HAP-1 (cell line): ENCODE data around the gene MYH15.

Source experiments
- DNase-seq, 2 experiments: peaks; one replicate each; pipeline ENCODE4 v3.0.0-alpha.2; 2016 to 2020; ENCODE audit warnings: low spot score in 2 of 2
- H3K27me3 ChIP-seq: fragments of 250-450 bp; sonication (Bioruptor Pico); 2 replicates; pipeline ENCODE4 v1.5.1; 2020; ENCODE audit warnings: low read depth, mild to moderate bottlenecking, moderate library complexity
- H3K36me3 ChIP-seq: fragments of 250-450 bp; sonication (Bioruptor Pico); replicated peaks from 2 replicates; pipeline ENCODE4 v1.5.1; 2020; ENCODE audit warnings: mild to moderate bottlenecking
- H3K4me1 ChIP-seq: fragments of 250-450 bp; sonication (Bioruptor Pico); 2 replicates; pipeline ENCODE4 v1.5.1; 2020; ENCODE audit warnings: mild to moderate bottlenecking
- H3K4me3 ChIP-seq: fragments of 250-450 bp; sonication (Bioruptor Pico); 2 replicates; pipeline ENCODE4 v1.5.1; 2020; ENCODE audit warnings: mild to moderate bottlenecking, moderate library complexity
- H3K9me3 ChIP-seq: fragments of 250-450 bp; sonication (Bioruptor Pico); 2 replicates; pipeline ENCODE4 v1.5.1; 2020; ENCODE audit warnings: mild to moderate bottlenecking, moderate library complexity
- in situ Hi-C: fragments of 300-500 bp; cut with MboI; formaldehyde crosslinking; loops from 3 replicates; pipeline ENCODE4 v1.14.3; 2020; ENCODE audit warnings: low sequenced_read_pairs, inconsistent platforms, mixed read lengths

The MYH15 gene

DNA sequence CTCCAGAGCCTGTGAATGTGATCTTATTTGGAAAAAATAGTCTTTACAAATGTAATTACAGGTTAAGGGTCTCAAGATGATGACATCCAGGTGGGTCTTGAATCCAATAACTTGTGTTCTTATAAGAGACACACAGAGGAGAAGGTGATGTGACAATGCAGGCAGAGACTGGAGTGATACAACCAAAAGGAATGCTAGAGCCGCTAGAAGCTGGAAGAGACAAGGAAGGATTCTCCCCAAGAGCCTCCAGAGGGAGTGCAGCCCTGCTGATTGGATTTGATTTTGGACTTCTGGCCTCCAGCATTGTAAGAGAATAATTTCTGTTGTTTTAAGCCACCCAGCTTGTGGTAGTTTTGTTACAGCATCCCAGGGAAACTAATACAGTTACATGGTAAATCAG lies 9.7 kb downstream of the MYH15 start:
- Histone ChIP-seq H3K36me3 (no peaks in the 10 kb centered on the region), H3K4me1 (peaks cover 20% of the 10 kb centered on the region), H3K4me3 (no peak overlapping the region), H3K9me3 (no peaks in the 10 kb centered on the region), H3K27me3 (no peaks in the 10 kb centered on the region)
- DNase-seq = no peak
- in situ Hi-C loops = no loop called here

DNA sequence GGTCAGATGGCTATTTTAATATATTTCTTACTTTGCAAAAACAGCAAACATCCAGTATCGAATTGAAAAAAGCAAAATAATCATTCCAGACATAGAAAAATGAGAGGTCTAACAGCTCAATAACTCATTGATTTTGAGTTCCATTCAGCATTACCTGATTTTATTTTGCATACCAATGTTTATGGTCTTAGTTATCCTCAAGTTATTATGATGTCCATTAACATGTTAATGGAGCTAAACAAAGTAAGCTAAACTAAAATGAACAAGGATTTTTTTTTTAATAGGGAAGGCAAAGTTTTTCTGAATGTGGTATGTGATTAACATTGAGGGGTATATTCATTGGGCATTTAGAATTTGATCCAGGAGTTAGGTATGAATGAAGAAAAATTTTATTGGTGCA lies 13.1 kb downstream of the MYH15 start:
- no peaks in the 10 kb centered on the region for H3K27me3 ChIP-seq
- in situ Hi-C loops = loop anchor here (25.0 kb wide), 1 partner anchor 415 kb away; no protein-coding TSS in a partner anchor
- DNase-seq = peak in 1 of 2 experiments; percentile 95
- H3K4me1 ChIP-seq = peaks cover 29% of the 10 kb centered on the region
- no peak overlapping the region for H3K4me3 ChIP-seq
- H3K36me3 ChIP-seq = no peaks in the 10 kb centered on the region
- H3K9me3 ChIP-seq = no peaks in the 10 kb centered on the region

DNA sequence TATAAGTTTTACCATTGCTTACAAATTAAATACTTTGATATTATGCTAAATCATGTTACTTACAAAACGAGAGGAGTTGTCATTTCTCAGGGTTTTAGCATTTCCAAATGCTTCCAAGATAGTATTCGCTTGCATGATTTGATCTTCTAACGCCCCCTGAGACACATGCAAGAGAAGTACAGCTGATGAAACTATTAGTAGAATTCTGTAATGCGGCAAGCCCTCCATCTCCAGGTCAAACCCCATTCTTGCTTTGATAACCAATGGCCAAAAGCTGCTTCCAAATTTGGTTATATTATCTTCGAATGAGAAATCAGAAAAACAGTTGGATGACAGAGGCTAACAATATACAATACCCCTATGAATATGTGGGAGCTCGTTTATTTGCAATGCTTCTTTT lies 14.7 kb downstream of the MYH15 start:
- in situ Hi-C loops = loop anchor here (25.0 kb wide), 1 partner anchor 417 kb away; no protein-coding TSS in a partner anchor
- no peaks in the 10 kb centered on the region for H3K36me3 ChIP-seq
- H3K4me1 ChIP-seq = peaks cover 29% of the 10 kb centered on the region
- no peaks in the 10 kb centered on the region for H3K27me3 ChIP-seq
- H3K4me3 ChIP-seq = no peak overlapping the region
- H3K9me3 ChIP-seq = no peaks in the 10 kb centered on the region
- no peak for DNase-seq

DNA sequence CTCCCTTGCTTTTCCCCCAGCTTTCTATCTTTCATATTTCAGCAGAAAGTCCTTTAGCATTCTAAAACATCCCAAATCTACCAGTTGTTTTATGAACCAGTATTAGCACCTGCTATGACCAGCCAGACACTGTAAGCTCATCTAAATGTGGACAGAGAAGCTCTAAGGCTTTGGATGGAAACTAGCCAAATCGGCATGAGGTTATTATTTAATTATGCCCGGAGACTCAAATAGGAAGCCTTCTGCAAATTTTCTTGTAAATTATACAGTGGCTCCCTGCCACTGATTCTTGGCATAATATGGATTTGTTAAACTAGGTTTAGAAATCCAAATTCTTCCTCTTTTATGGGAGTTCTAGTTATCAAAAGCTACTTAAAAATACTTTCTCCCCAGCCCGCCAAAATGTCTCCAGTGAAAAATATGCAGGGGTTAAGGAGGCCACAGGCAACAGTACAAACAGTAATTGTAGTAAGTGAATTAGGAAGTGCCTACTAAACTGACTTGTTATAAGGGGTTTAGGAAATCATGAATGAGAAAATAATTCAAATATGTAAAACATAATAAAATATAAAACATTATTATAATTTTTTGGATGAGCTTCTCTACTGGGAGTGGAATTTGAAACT lies 15.4 kb downstream of the MYH15 start:
- Histone ChIP-seq H3K4me3 (no peak overlapping the region), H3K4me1 (peaks cover 29% of the 10 kb centered on the region), H3K27me3 (no peaks in the 10 kb centered on the region), H3K9me3 (no peaks in the 10 kb centered on the region), H3K36me3 (no peaks in the 10 kb centered on the region)
- DNase-seq = no peak
- in situ Hi-C loops = loop anchor here (5.0 to 25.0 kb wide), 2 partner anchors 47 to 417 kb away; no protein-coding TSS in a partner anchor

DNA sequence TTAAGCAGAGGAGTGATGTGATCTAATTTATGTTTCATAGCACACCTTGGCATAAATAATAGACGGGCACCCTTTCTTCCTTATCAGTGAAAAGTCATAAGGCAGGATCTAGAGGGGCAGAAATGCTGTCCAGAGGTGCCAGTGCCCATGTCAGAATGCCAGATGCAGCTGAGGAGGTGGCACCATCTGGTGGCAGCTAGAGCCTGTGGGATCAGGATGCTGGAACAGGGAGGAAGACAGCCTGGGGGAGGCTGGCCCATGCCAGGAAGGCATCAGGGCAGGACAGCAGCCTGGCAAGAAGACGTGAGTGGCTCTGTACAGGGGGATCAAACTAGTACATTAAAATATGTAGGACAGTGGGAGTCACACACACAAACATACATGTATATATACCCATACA lies 16.5 kb downstream of the MYH15 start:
- no peaks in the 10 kb centered on the region for H3K9me3 ChIP-seq
- peaks cover 29% of the 10 kb centered on the region for H3K4me1 ChIP-seq
- no peaks in the 10 kb centered on the region for H3K27me3 ChIP-seq
- no peaks in the 10 kb centered on the region for H3K36me3 ChIP-seq
- no peak for DNase-seq
- in situ Hi-C loops = loop anchor here (5.0 to 25.0 kb wide), 2 partner anchors 48 to 418 kb away; no protein-coding TSS in a partner anchor
- no peak overlapping the region for H3K4me3 ChIP-seq

DNA sequence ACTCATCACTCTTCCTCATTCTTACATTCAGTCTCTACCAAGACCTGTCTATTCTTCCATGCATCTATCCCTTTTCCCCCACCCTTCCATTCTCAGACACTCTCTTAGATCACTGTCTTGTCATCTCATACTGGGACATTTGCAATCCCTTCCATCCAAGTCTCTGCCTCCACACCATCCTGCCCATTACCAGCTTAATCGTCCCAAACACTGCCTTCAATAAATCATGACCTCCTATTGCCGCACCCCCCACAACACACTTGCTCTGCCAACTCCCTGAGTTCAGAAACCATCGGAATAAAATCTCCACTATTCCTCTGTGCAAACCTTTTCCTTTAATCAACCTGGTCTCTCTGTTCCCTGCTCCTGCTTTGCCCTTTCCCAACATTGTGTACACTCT lies 18.9 kb downstream of the MYH15 start:
- Histone ChIP-seq H3K36me3 (no peaks in the 10 kb centered on the region), H3K4me1 (peaks cover 22% of the 10 kb centered on the region), H3K27me3 (no peaks in the 10 kb centered on the region), H3K9me3 (no peaks in the 10 kb centered on the region), H3K4me3 (no peak overlapping the region)
- in situ Hi-C loops = loop anchor here (5.0 to 25.0 kb wide), 2 partner anchors 51 to 421 kb away; no protein-coding TSS in a partner anchor
- DNase-seq = no peak

DNA sequence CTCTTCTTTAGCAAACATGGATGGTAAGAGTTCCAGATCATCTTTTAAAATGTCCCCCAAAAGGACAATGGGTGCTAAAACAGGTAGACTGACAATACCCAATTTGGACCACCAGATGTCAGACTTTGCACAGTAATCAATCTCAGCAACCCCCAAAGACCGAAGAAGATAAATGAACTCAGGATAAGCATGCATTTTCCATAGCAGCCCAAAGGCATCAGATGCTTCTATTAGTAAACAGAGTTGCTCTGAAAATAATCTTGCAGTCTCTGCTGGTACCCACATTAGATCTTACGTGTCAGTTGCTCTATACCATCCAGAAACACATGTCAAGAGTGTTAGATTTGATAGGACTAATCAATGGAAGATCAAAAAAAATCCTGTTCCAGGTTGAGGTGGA lies 20.6 kb downstream of the MYH15 start:
- DNase-seq = peak; percentile 62 to 71
- H3K9me3 ChIP-seq = no peaks in the 10 kb centered on the region
- in situ Hi-C loops = loop anchor here (5.0 to 25.0 kb wide), 2 partner anchors 53 to 423 kb away; no protein-coding TSS in a partner anchor

DNA sequence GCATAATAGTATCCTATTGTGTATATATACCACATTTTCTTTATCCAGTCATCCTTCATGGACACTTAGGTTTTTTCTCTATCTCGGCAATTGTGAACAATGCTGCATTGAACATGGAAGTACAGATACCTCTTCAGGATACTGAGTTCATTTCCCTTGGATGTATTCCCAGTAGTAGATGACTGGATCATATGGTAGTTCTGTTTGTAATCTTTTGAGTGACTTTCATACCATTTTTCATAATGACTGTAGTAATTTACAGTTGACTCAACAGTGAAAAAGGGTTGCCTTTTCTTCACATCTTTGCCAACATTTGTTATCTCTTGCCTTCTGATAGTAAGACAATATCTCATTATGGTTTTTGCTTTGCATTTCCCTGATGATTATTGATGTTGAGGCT lies 21.8 kb downstream of the MYH15 start:
- in situ Hi-C loops = loop anchor here (25.0 kb wide), 1 partner anchor 424 kb away; no protein-coding TSS in a partner anchor

More for the DNA sequence above, 20.6 kb downstream of the MYH15 start:
- no peaks in the 10 kb centered on the region for H3K27me3 ChIP-seq
- no peaks in the 10 kb centered on the region for H3K36me3 ChIP-seq
- H3K4me1 ChIP-seq = peaks cover 6% of the 10 kb centered on the region; the same call in 1 of the 2 replicates
- H3K4me3 ChIP-seq = no peak overlapping the region

DNA sequence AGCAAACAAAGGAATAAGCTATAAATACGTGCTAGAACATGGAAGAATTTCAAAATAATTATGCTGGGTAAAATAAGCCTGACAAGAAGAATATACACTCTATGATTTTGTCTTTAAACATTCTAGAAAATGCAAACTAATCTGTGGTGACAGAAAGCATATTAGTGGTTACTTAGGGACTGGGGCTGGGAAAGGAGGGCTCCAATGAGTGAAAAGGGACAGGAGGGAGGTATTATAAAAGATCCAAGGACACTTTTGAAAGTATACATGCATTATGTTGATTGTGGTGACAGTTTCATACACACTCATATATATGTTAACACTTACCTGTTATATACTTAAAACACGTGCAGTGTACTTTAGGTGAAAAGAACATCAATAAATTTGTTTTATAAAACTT lies 23.0 kb downstream of the MYH15 start:
- Histone ChIP-seq H3K4me1 (peaks cover 6% of the 10 kb centered on the region; the same call in 1 of the 2 replicates), H3K27me3 (no peaks in the 10 kb centered on the region), H3K36me3 (no peaks in the 10 kb centered on the region), H3K4me3 (no peak overlapping the region), H3K9me3 (no peaks in the 10 kb centered on the region)
- in situ Hi-C loops = loop anchor here (25.0 kb wide), 1 partner anchor 425 kb away; no protein-coding TSS in a partner anchor
- DNase-seq = peak in 1 of 2 experiments; percentile 16

More for the DNA sequence above, 21.8 kb downstream of the MYH15 start:
- Histone ChIP-seq H3K9me3 (no peaks in the 10 kb centered on the region), H3K27me3 (no peaks in the 10 kb centered on the region), H3K36me3 (no peaks in the 10 kb centered on the region), H3K4me1 (peaks cover 6% of the 10 kb centered on the region; the same call in 1 of the 2 replicates), H3K4me3 (no peak overlapping the region)
- DNase-seq = no peak

DNA sequence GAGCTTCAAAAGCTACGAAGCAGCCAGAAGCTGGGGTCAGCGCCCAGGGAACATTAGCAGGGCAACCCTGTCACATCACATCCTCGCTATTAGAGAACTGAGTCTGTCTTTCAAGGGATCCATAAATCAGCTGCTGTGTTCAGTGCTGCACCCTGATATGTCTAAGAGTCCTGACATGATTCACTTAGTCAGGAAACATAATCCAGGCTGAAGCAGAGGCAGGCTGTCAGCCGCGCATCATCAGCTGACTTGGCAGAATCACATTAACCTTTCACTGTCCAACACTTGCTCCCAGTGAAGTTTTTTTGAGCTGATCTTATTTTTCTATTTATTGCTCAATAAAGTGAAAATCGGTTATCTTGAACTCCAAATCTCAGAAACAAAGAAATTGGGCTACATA lies 23.5 kb downstream of the MYH15 start:
- H3K4me1 ChIP-seq = peaks cover 6% of the 10 kb centered on the region; the same call in 1 of the 2 replicates
- in situ Hi-C loops = loop anchor here (25.0 kb wide), 1 partner anchor 425 kb away; no protein-coding TSS in a partner anchor
- peak; percentile 21 to 30 for DNase-seq
- no peaks in the 10 kb centered on the region for H3K36me3 ChIP-seq
- H3K27me3 ChIP-seq = no peaks in the 10 kb centered on the region
- H3K9me3 ChIP-seq = no peaks in the 10 kb centered on the region
- H3K4me3 ChIP-seq = no peak overlapping the region

DNA sequence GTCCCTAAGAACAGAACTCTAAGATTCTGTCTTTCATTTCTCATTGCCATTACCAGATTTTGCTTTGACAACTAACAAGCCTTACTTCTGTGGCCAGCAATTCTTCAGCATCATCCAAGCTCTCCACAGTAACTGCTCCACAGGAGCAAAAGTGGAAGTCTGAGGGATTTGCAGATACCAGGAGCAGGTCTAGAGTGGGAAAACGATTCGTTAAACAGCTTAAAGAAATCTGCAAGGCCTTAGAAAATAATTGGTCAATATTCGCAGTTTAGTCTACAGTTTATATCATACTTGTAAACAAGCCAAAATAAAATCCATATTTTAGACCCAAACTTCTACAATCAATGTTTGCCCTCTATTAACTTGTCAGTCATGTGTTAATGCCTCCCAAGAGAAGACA lies 24.1 kb downstream of the MYH15 start:
- H3K4me3 ChIP-seq = no peak overlapping the region
- H3K9me3 ChIP-seq = no peaks in the 10 kb centered on the region
- no peak for DNase-seq
- no peaks in the 10 kb centered on the region for H3K27me3 ChIP-seq
- no peaks in the 10 kb centered on the region for H3K36me3 ChIP-seq
- in situ Hi-C loops = loop anchor here (25.0 kb wide), 1 partner anchor 426 kb away; no protein-coding TSS in a partner anchor
- peaks cover 6% of the 10 kb centered on the region; the same call in 1 of the 2 replicates for H3K4me1 ChIP-seq

DNA sequence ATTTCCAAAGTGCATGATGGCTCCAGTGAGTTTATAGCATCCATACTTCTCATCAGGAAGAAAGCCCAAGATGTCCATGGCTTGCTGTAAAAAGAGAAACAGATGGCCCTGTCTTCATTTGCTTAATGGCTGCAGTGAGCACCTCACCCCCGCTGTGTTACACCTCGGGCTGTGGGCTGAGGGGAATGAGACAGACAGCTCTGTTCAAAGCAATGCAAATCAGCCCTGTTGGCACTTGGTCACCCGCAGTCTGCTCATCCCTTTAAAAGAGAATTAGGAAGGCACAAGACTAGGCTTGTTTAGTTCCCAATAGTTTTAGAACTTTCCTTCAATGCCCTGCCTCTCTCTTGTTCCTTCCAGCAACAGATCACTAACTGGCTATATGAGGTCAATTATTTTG lies 25.2 kb downstream of the MYH15 start:
- no peaks in the 10 kb centered on the region for H3K36me3 ChIP-seq
- in situ Hi-C loops = loop anchor here (25.0 kb wide), 1 partner anchor 427 kb away; no protein-coding TSS in a partner anchor
- no peaks in the 10 kb centered on the region for H3K27me3 ChIP-seq
- H3K4me3 ChIP-seq = no peak overlapping the region
- no peak for DNase-seq
- H3K4me1 ChIP-seq = peaks cover 6% of the 10 kb centered on the region; the same call in 1 of the 2 replicates
- no peaks in the 10 kb centered on the region for H3K9me3 ChIP-seq

DNA sequence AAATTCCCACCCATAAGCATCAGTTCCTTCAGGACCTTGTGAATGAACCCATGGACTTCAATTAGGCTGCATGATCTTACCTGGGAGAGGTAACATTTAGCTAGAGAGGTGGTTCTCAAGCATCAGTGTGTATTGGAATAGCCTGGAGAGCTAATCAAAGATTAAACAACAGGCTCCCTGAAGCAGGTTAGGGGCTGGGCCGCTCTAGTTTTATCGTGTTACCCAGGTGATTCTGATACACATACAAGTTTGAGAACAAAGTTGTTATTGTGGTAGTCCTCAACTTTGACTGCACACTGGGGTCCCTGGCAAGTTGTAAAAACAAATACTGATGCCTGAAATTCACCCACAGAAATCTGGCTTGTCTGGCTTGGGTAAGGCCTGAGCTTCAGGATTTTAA lies 31.2 kb downstream of the MYH15 start:
- in situ Hi-C loops = loop anchor here (10.0 to 25.0 kb wide), 2 partner anchors 324 to 433 kb away; no protein-coding TSS in a partner anchor
- Histone ChIP-seq H3K9me3 (no peaks in the 10 kb centered on the region), H3K4me3 (no peak overlapping the region), H3K27me3 (no peaks in the 10 kb centered on the region), H3K36me3 (no peaks in the 10 kb centered on the region), H3K4me1 (peaks cover 4% of the 10 kb centered on the region)
- DNase-seq = no peak

DNA sequence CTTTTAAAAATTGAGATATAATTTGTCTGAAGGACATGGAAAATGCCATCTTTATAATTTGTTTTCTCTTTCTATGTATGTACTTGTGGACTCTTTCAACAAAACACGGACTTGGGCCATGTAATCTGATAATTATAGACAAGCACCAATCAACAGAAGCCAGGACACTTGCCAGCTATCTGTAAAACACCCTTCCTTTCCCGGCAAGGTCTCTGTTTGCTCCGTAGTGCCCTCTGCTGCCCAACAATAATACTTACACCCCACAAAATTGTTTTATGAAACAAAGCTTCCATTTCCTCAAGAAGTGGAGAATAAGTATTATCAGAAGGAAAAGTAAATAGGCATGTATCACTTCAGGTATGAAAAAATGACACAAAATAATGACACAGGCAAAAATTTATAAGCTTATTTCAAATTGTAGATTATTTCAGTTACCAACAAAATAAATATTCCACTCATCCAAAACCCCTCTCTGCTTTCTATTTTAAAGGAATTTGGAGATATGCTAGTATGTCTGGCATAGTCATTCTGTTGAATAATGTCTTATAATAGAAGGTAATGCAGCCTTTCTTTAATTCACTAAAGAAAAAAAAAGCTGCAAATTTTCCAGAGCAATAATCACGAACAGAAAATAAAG lies 32.8 kb downstream of the MYH15 start:
- peaks cover 4% of the 10 kb centered on the region for H3K4me1 ChIP-seq
- no peaks in the 10 kb centered on the region for H3K9me3 ChIP-seq
- DNase-seq = peak; percentile 80 to 84
- in situ Hi-C loops = loop anchor here (10.0 to 25.0 kb wide), 2 partner anchors 323 to 435 kb away; no protein-coding TSS in a partner anchor
- H3K27me3 ChIP-seq = no peaks in the 10 kb centered on the region
- no peaks in the 10 kb centered on the region for H3K36me3 ChIP-seq
- H3K4me3 ChIP-seq = no peak overlapping the region
